ENCODE data around the gene XRCC3.

GRCh38 chr14:103680491-103681231, 34.6 kb downstream of the XRCC3 start:
- TF ChIP-seq CTCF (conservative IDR thresholded peaks at IDR 0.05) (no peak), ZFX (IDR thresholded peaks at IDR 0.05) (no peak)
